ENCODE data around the gene BCL2L1. TPM values are rescaled to one million over a fixed set of nuclear protein-coding genes. Genes with fewer than 3 reads are reported as not detected.
"Not testable (repeated sequence)": the region's sequence is repeated elsewhere in the genome, so short reads cannot be mapped to it uniquely, and the experiment has no call there.

Gene BCL2L1
- total RNA-seq, 1 donor from 2014 or later, result 66.6 TPM

DNA sequence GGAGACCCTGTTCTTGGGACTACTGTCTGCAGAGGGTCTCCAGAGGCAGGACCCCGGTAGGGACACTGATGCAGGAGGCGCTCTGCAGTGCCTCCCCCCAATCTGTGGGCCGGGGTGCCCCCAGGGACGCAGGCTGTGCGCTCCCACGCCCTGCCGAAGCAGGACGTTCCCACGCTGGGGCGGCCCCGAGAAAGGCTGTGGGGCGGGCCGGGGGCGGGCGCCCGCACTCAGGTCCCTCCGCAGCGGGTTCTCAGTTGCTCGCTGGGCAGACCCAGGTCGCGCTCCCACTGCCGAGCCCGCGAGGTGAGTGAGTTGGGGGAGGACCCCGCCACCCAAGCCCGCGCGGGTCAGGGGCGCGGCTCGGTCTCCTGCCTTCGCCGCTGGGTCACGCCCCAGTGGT lies 85.0 kb downstream of the BCL2L1 start, which contains the start of gene COX4I2:
COX4I2 (plus strand) TSS at position 253 of the 400 bp plus-strand sequence. CDS start 1,106 bp downstream, outside the sequence.
- no peak for DNase-seq (ENCODE audit: low spot score in 2 of 2, unreplicated experiment in 2 of 2)

DNA sequence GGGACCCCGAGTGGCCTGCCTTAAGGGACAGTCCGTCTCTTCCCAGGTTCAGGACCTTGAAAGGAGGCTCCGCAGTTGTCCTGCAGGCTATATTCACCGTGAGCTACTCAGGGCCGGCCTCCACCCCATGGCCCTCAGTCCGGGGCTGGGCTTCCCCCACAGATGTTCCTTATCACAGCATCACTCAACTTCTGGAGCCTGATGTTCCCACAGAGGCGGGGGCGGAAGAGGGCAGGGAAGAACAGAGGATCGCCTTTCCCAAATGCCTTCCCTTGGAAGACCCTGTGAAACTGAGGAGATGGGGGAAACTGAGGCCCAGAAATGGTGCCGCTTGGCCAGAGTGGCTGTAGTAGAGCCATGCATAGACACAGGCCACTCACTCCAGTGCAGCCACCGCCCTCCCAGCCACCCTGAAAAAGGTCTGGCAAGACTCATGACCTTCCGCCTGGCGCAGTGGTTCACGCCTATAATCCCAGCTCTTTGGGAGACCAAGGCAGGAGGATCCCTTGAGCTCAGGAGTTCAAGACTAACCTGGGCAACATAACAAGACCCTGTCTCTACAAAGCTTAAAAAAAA lies 89.2 kb downstream of the BCL2L1 start:
- TF ChIP-seq CTCF (IDR thresholded peaks at IDR 0.05; ENCODE audit: unreplicated experiment), result no peak
- no peak for DNase-seq (ENCODE audit: low spot score in 2 of 2, unreplicated experiment in 2 of 2)
- H3K9me3 Mint-ChIP-seq, result no peaks in the 10 kb centered on the region
- no peak overlapping the region for H3K4me3 Mint-ChIP-seq
- peaks cover 7% of the 10 kb centered on the region for H3K4me1 Mint-ChIP-seq
- no peaks in the 10 kb centered on the region for H3K36me3 Mint-ChIP-seq
- H3K27ac Mint-ChIP-seq, result no peak overlapping the region
- H3K27me3 Mint-ChIP-seq (ENCODE audit: low read depth), result no peaks in the 10 kb centered on the region

More for the DNA sequence above, 85.0 kb downstream of the BCL2L1 start, which contains the start of gene COX4I2:
- no peak within 1 kb of the TSS for H3K27ac Mint-ChIP-seq
- no peaks in the 10 kb centered on the region for H3K9me3 Mint-ChIP-seq
- peaks cover 10% of the 10 kb centered on the region for H3K4me1 Mint-ChIP-seq
- TF ChIP-seq CTCF (IDR thresholded peaks at IDR 0.05; ENCODE audit: unreplicated experiment), result no peak
- no peak within 1 kb of the TSS for H3K4me3 Mint-ChIP-seq
- H3K27me3 Mint-ChIP-seq (ENCODE audit: low read depth), result no peaks in the 10 kb centered on the region
- H3K36me3 Mint-ChIP-seq, result no peaks in the 10 kb centered on the region

GRCh38 chr20:31632548-31633338 lies 89.9 kb downstream of the BCL2L1 start:
- Mint-ChIP-seq H3K4me1 (peaks cover 2% of the 10 kb centered on the region), H3K4me3 (no peak overlapping the region), H3K9me3 (peaks cover 1% of the 10 kb centered on the region), H3K27me3 (ENCODE audit: low read depth) (no peaks in the 10 kb centered on the region), H3K27ac (no peak overlapping the region), H3K36me3 (no peaks in the 10 kb centered on the region)
- DNase-seq (ENCODE audit: low spot score in 2 of 2, unreplicated experiment in 2 of 2), result no peak
- TF ChIP-seq CTCF (IDR thresholded peaks at IDR 0.05; ENCODE audit: unreplicated experiment), result no peak

GRCh38 chr20:31630187-31630790 lies 92.4 kb downstream of the BCL2L1 start:
- H3K9me3 Mint-ChIP-seq, result peaks cover 4% of the 10 kb centered on the region
- no peaks in the 10 kb centered on the region for H3K36me3 Mint-ChIP-seq
- TF ChIP-seq CTCF (IDR thresholded peaks at IDR 0.05; ENCODE audit: unreplicated experiment), result no peak
- H3K4me3 Mint-ChIP-seq, result no peak overlapping the region
- no peaks in the 10 kb centered on the region for H3K27me3 Mint-ChIP-seq (ENCODE audit: low read depth)
- H3K27ac Mint-ChIP-seq, result no peak overlapping the region
- DNase-seq (ENCODE audit: low spot score in 2 of 2, unreplicated experiment in 2 of 2), result no peak
- H3K4me1 Mint-ChIP-seq, result peaks cover 2% of the 10 kb centered on the region

GRCh38 chr20:31628057-31628456 lies 94.6 kb downstream of the BCL2L1 start:
- H3K4me1 Mint-ChIP-seq; H3K36me3 Mint-ChIP-seq; H3K27ac Mint-ChIP-seq; H3K4me3 Mint-ChIP-seq; DNase-seq (ENCODE audit: low spot score in 2 of 2, unreplicated experiment in 2 of 2); H3K9me3 Mint-ChIP-seq; H3K27me3 Mint-ChIP-seq (ENCODE audit: low read depth): not testable (repeated sequence)

- not testable (repeated sequence) for H3K4me3 Mint-ChIP-seq; DNase-seq (ENCODE audit: low spot score in 2 of 2, unreplicated experiment in 2 of 2); H3K27me3 Mint-ChIP-seq (ENCODE audit: low read depth); H3K9me3 Mint-ChIP-seq; H3K4me1 Mint-ChIP-seq; H3K36me3 Mint-ChIP-seq; H3K27ac Mint-ChIP-seq
Measured at GRCh38 chr20:31626534-31626933, 96.1 kb downstream of the BCL2L1 start.

DNA sequence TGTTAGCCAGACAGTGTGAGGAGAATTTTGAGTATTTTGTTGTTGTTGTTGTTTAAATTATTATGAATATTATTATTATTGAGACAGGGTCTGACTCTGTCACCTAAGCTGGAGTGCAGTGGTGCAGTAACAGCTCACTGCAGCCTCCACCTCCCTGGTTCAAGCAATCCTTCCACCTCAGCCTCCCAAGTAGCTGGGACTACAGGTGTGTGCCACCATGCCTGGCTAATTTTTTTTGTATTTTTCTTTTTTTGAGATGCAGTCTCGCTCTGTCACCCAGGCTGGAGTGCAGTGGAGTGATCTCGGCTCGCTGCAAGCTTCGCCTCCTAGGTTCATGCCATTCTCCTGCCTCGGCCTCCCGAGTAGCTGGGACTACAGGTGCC lies 99.6 kb downstream of the BCL2L1 start:
- H3K4me3 Mint-ChIP-seq; H3K27me3 Mint-ChIP-seq (ENCODE audit: low read depth); H3K27ac Mint-ChIP-seq; H3K4me1 Mint-ChIP-seq; H3K36me3 Mint-ChIP-seq; DNase-seq (ENCODE audit: low spot score in 2 of 2, unreplicated experiment in 2 of 2); H3K9me3 Mint-ChIP-seq: not testable (repeated sequence)

Data from mesothelial cell of epicardium (in vitro differentiated cells).